Stimulated activated naive CD4-positive, alpha-beta T cell treated with Interleukin-2 at 50 U/mL for 16 hours (primary cell): ENCODE data around the gene CATSPERE.
"Not testable (repeated sequence)": the region's sequence is repeated elsewhere in the genome, so short reads cannot be mapped to it uniquely, and the experiment has no call there.

Source experiments
- DNase-seq: peaks from one replicate; lab custom pipeline; 2025; lab: John Stamatoyannopoulos, UW

Gene CATSPERE

DNA sequence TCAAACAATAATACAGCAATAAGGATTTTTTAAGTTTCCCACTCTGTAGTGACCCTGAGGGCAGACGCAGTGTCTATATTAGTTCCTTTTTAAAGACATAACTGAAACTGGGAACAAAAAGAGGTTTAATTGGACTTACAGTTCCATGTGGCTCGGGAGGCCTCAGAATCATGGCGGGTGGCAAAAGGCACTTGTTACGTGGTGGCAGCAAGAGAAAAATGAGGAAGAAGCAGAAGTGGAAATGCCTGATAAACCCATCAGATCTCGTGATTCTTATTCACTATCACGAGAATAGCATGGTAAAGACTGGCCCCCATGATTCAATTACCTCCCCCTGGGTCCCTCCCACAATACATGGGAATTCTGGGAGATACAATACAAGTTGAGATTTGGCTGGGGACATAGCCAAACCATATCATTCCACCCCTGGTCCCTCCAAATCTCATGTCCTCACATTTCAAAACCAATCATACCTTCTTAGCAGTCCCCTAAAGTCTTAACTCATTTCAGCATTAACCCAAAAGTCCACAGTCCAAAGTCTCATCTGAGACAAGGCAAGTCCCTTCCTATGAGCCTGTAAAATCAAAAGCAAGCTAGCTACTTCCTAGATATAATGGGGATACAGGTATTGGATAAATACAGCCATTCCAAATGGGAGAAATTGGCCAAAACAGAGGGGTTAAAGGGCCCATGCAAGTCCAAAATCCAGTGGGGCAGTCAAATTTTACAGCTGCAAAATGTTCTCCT is 205.8 kb downstream of the CATSPERE start:
- DNase-seq: not testable (repeated sequence)

DNA sequence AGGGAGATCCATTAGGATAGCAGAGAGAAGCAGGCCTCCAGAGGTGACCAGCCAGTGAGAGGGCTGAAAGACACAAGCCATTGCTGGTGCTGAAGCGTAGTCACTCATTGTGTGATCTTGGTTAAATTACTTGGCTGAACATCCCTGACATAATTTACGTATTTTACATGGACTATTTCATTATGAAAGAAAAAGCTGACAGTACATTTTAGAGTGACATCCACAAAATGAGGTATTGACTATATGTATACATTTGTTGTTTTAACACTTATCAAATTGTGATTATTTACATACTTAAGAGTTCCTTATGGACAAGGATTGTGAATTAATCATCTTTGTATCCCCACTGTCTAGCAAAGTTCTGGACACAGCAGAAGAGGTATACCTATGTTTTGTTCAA is 206.7 kb downstream of the CATSPERE start:
- DNase-seq: no peak

- DNase-seq: no peak
These were observed 212.0 kb downstream of the CATSPERE start for GRCh38 chr1:244672946-244673682.

- DNase-seq: no peak
These were observed 213.4 kb downstream of the CATSPERE start for GRCh38 chr1:244674446-244674845.

DNA sequence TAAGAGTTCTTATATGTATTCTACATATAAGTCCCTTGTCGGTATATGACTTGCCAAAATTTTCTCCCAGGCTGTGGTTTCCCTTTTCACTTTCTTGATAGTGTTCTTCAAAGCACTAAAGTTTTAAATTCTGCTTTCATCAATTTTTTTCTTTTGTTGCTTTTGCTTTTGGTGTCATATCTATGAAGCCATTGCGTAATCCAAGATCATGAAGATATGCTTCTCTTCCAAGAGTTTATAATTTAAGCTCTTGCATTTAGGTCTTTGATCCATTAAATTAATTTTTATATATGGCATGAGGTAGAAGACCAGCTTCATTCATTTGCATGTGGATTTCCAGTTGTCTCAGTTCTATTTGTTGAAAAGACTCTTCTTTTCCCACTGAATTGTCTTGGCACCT is 214.1 kb downstream of the CATSPERE start:
- DNase-seq: no peak

DNA sequence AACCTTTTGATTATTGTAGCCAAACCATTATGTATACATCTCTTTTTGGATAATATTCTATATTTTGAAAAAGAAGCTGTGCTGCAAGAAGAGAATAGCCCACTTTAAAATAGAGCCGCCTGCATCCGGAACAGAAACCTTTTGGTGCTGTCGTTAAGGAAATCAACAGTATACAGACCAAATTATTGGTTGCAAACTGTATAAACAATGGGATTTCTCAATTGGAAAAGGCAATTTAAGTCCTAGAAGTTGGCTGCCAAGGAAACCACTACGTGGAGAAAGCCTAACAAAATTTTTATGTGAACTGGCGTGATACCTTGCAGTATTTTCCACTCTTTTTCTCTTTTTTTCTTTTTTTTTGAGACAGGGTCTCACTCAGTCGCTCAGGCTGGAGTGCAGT is 217.6 kb downstream of the CATSPERE start:
- no peak for DNase-seq

DNA sequence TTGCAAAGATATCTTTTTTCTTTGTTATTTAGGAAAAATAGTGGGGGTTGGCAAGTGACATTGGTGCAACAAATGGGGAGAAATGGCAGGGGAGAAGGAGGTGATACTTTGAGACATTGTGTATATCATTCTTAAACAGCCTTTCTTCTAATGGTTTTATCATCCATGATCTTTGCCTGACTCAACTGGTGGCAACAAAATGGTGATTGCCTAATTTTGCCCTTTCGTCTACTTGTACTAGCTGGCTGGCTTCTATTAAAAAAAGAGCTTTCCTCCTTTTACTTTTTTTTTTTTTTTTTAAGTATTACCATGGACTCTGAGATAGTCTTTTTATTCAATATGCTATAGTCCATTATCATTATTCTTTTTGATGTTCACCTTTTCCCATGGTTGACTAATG is 219.6 kb downstream of the CATSPERE start:
- no peak for DNase-seq

GRCh38 chr1:244682087-244682486 is 221.0 kb downstream of the CATSPERE start:
- DNase-seq: not testable (repeated sequence)
